ENCODE data around the gene SLC25A20.

SLC25A20 gene

DNA sequence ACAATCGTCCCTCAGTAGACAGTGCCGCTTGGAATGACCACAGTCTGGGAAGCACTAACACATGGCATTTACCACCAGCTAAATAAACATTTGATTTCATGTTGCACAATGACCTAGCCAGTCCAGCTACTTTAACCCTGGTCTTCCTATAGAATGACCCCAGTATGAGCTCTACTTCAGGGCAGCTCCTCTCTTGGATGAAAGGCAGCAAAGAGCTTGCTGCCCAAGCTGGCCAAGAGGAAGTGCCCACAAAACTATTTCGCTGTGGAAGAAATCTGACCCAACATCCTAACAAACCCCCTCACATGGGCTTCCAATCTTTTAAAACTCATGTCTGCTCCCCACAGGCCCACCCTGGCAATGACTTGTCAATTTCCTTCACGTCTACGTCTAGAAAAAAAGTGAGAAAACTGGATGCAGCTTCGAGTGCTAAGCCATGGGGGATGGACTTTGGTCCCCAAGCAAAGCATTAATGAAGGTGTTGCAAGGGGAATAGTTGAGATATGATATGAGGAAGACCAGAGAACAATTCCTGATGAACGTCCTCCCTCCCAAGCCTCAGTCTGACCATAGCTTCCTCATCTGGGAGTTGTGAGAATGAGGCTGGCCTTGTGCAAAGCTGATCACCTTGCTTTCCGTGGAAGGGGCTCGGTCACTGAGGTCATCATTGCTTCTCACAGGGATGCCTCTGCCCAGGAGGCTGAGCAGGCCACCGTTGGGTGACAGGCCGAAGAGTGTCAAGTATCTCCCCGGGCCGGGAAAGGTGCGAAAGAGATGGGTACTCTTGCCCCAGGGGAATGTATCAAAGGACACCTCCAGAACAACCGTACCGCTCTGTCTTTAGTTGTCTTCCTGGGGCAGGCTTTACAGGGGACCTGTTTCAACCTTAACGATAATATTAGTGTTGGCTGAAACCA, 964 bp downstream of the SLC25A20 start:
- DNase-seq, result no peak

DNA sequence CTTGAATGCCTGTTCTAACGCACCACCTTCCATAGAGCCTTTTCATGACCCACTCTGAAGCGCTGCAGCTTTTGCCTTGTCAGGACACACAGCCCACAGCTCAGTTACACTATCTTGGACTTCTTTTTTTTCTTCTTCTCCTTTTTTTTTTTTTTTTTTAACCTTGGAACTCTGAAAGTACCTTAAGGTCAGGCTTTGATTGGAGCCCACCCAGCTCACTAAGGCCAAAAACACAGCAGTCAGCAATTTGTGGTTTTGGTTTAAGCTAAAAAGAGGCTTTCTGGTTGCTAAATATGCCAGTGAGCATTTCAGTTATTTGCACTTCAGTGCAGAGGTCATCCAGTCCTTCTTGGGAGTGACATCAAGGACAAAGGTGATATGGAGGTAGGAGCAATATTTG, 1.7 kb downstream of the SLC25A20 start:
- DNase-seq, result no peak

- no peak for DNase-seq
Observed at GRCh38 chr3:48894516-48894915, 4.2 kb downstream of the SLC25A20 start.

- DNase-seq, result no peak
Observed at GRCh38 chr3:48891606-48892005, 7.1 kb downstream of the SLC25A20 start.

DNA sequence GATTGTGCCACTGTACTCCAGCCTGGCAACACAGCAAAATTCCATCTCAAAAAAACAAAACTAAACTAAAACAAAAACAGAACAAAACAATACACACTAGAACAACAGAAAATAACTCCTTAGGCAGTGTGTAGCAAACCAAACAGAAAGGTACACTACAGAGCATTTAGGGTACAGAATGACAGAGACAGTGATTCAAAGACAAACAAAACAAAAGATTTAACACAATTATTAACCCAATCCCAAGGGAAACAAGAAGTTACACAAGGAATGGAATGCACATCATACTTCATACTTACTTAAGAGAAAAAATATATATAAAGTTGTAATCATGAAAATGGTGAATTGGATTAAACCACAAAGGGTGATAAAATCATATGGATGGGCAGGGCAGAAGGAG, 12.9 kb downstream of the SLC25A20 start:
- DNase-seq, result no peak

DNA sequence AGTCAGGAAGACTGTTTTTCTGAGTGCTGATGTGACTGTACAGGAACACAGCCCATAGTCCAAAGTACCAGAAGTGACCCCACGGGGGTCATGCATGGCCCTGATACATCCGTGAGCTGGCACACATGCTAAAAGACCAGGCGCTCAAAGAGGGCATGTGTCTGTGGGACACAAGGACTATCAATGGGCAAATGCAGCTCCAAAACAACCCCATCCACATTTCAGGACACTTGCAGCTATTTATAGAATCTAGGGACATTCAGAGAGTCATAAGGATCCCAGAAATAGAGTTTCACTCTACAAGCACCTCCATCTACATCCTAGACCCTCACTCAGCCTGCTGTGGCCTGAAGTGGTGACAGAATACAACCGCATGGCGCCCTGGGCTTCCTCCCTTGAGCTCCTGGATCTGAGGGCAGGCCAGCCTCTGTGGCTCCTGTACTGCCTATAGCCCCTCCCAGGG, 17.0 kb downstream of the SLC25A20 start:
- DNase-seq, result no peak

DNA sequence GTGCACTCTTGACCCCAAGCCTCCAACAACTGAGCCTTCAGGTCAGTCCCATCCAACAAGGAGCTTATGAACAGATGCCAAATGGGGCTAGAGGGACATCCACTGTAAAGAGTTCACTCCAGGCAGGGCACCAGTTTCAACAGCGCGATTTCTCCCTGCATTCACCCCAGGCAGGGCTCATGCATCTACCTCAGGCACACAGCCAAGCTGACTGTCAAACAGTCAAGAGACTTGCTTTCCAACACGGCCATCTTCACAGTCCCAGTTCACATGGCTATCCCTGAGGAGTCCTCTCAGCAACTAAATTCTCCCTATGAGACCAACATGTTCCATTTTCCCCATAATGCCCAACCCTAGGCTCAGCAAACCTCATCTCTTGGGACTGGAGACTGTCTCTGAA, 17.7 kb downstream of the SLC25A20 start:
- no peak for DNase-seq

GRCh38 chr3:48879994-48880377, 18.7 kb downstream of the SLC25A20 start:
- DNase-seq, result no peak

GRCh38 chr3:48879307-48879993, 19.2 kb downstream of the SLC25A20 start:
- no peak for DNase-seq

DNA sequence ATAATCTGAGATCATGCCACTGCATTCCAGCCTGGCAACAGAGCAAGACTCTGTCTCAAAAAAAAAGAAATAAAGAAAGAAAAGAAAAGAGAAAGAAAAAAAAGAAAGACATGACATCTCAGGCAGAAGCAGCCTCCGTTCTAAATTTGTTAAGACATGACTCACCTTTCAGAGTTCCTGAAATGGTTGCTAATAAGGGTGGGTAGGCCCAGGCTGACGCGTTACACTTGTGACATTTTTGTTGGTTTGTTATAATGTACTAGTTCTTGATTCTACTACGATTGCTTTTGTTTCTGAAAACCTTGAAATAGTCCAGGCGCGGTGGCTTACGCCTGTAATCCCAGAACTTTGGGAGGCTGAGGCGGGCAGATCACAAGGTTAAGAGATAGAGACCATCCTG, 21.0 kb downstream of the SLC25A20 start:
- DNase-seq, result no peak

DNA sequence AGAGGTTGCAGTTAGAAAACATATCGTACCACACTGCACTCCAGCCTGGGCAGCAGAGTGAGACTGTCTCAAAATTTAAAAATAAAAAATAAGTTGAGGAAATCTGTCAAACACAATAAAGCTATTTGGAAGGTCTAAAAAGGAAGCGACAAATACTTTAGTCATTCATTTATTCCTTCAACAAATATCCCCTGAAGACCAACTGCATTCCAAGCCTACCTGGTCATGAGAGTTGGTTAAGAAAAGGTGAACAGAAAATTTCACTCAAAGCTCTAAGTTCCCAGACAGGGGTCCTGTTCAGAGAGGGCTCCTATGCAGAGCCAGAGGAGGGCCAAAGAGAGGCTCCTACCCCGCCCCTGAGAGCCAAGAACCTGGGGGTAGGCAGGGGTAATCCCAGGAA, 35.6 kb downstream of the SLC25A20 start:
- no peak for DNase-seq

DNA sequence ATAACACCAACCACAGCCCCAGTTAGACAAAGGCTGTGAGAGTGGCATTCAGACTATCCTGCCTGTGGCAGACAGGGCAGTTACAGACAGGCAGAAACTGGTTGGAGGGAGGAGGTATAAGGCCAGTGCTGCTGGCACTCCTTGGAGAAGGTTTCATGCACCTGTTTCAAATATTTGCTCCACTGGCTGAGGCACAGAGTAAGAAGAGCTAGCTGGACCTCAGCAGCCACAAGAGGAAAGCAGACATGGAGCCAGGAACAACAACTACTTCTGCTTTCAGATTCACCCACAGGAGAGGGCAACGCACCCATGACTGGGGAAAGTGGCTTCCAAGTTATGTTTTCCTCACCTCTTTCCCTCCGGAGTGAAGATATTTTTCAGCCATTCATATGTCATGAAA, 39.5 kb downstream of the SLC25A20 start:
- no peak for DNase-seq

GRCh38 chr3:48858709-48859108, 40.0 kb downstream of the SLC25A20 start:
- DNase-seq, result no peak

GRCh38 chr3:48857641-48858040, 41.0 kb downstream of the SLC25A20 start:
- no peak for DNase-seq

GRCh38 chr3:48856469-48856868, 42.2 kb downstream of the SLC25A20 start:
- DNase-seq, result no peak

DNA sequence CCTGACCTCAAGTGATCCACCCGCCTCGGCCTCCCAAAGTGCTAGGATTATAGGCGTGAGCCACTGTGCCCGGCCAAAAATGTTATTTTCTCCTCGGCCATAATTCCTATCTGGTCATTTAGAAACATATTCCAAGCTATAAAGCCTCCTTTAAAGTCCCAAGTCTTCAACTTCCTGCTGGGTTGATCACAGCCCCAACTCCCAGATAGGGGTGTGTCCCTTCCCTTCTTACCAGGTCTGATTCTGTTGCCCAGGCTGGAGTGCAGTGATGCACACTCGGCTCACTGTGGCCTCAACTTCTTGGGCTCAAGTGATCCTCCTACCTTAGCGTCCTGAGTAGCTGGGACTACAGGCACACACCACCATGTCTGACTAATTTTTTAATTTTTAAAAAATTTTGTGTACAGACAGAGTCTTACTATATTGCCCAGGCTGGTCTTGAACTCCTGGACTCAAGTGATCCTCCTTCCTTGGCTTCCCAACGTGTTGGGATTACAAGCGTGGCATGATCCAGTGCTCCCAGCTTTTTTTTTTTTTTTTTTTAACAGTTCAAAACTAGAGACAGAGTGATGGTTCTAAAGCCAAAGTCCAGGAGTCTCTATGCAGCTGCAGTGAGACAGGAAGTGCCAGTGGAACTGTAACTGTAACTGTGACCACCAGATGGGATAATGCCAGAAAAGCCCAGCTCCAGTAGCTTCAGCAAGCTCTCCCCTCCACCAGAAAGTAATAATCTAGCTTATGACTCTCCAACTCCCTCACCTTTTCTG, 42.8 kb downstream of the SLC25A20 start:
- no peak for DNase-seq

DNA sequence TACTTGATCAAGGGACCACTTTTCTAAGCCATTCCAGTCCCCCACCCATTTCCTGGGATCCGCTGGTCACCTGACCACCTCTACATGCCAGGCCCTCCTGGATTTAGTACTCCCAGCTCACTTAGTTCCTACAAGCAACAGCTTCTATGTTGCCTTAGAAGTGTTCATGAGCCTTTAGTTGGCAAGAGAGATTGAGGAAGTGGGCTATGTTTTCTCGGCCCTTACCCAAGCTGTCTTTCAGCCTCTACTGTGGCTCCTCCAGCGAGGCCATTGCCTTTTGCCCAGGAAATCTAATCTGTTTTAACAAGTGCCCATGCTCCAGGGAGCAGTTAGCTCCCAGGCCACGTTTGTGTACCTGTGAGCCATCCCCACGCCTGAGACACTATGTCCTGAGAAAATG, 46.5 kb downstream of the SLC25A20 start:
- no peak for DNase-seq

DNA sequence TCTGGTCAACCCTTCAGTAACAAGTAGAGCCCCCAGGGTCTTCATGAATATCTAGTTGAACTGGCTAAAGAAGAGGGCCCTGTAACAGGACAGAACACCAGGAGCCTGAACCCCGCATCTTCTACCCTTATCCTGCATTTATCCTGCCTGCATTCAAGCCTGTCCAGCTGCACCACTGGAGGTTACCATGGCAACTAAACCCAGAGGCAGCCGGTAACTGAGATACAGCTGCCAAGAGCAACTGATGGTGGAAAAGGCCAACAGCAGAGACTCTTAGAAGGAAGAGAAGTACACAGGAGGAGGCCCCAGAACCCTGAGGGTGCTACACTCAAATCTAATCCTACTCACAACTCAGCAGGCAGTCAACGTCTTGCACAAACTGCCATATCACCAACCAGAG, 47.3 kb downstream of the SLC25A20 start:
- DNase-seq, result no peak

- DNase-seq, result no peak
Observed at GRCh38 chr3:48848816-48849515, 49.7 kb downstream of the SLC25A20 start.

GRCh38 chr3:48847504-48848423, 50.9 kb downstream of the SLC25A20 start, which contains the start of gene PRKAR2A:
TSS of gene PRKAR2A (minus strand) at chr3:48847874. CDS start at chr3:48847596, 278 bp downstream.
- DNase-seq, result peak; percentile 87

DNA sequence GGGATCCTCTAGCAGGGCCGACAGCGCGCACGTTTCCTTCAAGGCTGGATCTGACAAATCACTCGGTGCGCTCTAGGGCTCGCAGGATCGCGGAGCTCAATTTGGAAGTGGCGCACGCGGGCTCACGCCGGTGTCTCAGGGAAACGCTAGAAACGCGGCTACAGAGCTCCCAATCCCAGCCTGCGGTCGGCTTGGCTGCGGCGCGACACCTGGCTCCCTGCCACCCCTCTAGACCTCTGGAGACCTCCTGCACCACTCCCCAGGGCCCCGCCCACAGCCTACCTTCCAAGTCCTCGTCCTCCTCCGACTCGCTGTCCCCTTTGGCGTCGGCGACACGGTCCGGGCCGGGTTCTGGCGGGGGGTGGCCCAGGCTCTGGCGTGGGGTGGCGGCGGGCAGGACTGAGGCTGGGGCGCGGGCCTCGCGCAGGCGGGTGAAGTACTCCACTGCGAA, 51.6 kb downstream of the SLC25A20 start:
- DNase-seq, result peak; percentile 46

Data from activated CD4-positive, alpha-beta T cell treated with anti-CD3 and anti-CD28 coated beads, Interleukin-2, amount 50 U/mL, for 16 hours (primary cell).